Stimulated activated CD4-positive, alpha-beta T cell treated with anti-CD3 and anti-CD28 coated beads, TNF-alpha, amount 100 ng/mL, for 1 hour (primary cell): Measurements from ENCODE around the gene THRB.

Experiments
- DNase-seq, 3 donors: peaks; one replicate each; pipeline ENCODE4 v3.0.0-alpha.2; 2020; ENCODE audit warnings: low read depth in 3 of 3, low spot score in 1 of 3

THRB gene

DNA sequence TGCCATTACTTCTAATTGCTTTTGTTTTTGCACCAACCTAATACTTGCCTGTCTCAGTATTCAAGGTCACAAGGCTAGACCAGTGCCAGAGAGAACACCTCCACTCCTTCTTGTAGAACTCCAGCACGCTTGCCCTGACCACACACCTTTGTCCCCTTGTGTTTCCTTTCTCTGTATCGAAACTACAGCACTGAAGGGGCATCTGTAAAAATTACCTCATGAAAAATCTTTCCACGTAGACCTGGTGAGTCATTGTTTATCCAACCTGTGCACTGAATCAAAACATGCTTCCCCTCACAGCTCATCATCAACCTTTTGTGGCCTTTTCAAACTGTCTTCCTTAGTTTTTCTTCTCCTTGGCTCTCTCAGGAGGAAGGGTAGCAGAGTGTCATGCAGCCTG, 259.5 kb downstream of the THRB start:
- no peak for DNase-seq

DNA sequence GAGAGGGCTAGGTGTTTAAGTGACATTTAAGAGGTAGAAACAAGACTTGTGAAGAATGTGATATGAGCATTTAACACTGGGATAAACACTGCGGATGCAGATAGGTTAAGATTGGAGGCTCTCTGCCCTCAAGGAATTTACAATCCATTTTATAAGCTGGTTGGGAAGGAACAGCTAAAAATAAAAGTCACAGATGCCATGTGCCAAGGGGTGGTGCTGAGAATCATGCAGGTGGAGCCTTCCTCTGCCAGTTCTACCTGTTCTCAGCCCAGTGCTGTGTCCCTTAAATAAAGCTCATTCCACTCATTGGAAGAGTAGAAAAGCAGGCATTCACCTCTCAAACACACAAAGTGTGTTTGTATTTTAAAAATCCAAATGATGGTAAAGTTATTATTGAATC, 261.9 kb downstream of the THRB start:
- DNase-seq: no peak

DNA sequence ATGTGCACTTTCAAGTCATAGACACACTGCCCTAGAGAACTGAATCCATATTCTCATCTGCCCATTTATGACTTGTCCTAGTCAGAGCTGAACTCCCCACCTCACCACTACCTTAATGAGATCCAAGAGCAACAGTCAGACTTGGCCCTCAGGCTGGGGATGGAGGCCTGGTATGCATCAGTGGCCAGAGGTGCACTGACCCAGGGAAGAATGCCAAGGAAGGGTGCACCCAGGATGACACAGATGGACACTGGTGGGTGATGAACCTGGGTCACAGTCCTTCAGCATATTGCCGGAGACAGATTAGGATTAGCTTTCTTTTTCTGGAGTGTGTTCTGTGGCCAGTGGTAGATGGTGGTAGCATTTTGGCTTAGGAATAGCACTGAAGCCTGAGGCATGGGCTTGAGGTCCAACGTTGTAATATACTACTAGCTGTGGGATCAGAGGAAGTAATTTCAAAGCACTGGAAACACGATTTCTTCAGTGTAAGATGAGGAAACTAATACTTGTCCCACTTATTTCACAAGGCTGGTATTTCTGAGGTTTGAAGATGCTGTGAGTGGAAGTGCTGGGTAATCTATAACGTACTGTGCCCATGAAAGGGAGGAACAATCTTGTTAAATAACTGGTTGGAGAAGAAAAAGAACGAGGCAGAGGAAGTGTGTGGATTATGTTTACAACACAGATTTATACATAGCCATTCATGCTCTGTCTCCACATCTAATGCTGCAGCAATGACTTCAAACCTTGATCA, 265.0 kb downstream of the THRB start:
- DNase-seq: no peak

DNA sequence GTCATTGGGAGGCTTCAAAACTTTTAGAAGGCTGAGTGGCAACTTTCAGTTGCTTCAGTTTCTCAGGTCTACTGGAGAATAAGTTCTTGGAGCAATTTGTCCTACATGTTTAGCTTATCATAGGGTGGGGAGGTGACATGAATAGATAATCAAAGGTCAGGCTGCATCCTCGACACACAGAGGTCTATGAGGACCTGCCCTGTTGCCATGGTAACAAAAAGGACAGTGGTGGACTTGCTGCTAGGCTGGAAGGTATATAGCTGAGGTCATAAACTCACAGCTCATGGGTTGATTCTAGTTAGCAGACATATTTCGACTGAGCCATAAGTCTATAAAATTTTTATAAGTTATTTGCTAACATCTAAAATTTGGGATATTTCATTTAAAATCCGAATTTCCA, 267.0 kb downstream of the THRB start:
- no peak for DNase-seq

DNA sequence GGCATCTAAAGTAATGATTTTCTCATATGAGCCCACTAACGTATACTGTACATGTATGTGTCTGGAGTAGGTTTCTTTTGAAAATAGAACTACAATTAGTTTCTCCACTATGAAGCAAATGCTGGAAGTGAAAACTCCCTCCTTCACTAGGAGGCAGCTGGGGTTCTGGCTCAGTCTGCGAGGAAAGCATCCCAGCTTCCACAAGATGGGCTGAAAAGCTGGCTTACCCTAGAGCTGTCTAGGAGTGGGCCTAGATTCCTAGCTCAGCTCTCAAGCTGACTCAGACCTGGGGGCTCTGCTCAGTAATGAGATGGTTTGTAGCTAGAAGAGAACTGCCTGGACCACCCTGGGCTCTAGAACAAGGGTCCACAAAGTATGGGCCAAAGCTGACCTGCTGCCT, 268.3 kb downstream of the THRB start:
- DNase-seq: no peak

DNA sequence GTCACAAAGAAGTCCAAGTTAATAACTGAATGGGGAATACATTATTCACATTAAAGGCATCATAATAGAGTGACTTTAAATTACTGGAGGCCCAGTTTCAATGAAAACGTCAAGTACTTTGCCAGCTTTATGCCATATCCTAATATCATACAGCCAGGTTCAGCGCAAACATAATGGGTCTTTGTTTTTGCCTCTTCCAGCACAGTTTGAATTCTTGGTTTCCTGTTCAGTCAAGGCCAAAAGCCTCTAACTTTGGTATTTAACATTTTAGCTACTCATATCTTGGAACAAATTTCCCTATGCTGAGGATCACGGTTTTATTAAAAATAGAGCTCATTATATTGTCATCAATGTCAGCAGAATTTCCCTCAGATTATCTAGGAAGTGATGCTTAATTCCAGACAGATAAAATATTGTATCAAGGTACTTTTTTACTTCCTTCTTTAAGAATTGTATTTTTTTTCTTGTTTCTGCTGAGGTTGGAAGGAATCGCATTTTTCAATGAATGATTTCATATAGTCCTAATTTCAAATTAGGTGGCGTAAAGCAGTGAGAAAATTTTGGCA, 269.2 kb downstream of the THRB start:
- no peak for DNase-seq

DNA sequence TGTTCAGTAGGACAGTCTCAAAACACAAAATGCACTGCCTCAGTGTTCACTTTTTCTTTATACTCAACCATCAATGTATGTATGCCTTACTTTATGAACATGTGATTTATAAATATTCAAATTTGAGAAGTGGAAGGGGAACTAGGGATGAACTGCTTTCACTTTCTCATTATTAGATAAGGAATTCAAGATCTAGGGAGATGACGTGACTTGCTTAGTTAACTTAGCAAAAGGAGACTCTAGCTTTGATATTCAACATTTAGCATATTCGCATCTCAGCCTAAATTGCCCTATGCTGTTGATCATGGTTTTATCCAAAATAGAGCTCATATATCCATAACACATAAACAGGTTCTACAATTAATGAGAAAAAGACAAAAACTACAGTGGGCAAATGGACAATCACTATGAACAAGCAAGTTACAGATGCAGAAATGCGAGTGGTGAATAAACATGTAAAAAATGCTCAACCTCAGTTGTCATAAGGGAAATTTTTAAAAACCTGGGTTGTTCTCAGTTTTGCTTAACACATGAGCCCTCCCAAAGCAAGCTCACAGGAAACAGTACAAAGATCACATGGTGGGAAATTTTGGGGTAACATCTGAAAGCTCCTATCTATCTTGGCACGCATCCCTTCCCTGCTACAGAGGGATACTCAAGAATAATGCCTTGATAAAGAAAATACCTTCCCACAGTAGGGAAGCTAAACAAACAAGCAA, 269.8 kb downstream of the THRB start:
- DNase-seq: no peak

DNA sequence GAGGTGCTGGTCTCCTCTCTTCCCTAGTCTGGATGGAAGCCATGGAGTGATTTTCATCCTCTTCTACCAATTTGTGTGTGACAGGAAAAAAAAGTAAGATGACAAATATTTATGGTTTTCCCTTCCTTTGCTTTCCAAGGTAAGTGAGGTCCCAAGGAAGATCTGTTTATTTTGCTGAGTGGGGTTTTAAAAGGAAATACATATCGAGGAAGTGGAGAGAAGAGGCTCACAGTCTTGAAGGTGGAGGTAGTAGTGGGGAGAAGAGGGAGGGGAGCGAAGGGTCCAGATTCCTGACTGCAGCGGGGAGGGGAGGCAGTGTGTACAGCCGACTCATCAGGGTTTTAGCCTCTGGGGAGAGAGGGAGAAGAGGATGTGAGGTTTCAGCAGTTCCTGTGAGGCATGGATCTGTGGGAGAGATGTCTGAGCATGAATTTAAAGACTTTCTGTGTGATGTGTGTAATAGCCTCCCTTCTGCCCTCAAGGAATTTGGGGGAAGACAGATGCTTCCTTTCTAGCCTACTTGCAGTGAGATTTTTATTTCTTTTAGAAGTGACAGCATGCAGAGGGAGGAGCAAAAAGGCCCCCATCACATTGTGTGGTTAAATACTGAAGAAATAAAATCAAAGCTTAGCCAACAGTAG, 272.4 kb downstream of the THRB start:
- DNase-seq: no peak

DNA sequence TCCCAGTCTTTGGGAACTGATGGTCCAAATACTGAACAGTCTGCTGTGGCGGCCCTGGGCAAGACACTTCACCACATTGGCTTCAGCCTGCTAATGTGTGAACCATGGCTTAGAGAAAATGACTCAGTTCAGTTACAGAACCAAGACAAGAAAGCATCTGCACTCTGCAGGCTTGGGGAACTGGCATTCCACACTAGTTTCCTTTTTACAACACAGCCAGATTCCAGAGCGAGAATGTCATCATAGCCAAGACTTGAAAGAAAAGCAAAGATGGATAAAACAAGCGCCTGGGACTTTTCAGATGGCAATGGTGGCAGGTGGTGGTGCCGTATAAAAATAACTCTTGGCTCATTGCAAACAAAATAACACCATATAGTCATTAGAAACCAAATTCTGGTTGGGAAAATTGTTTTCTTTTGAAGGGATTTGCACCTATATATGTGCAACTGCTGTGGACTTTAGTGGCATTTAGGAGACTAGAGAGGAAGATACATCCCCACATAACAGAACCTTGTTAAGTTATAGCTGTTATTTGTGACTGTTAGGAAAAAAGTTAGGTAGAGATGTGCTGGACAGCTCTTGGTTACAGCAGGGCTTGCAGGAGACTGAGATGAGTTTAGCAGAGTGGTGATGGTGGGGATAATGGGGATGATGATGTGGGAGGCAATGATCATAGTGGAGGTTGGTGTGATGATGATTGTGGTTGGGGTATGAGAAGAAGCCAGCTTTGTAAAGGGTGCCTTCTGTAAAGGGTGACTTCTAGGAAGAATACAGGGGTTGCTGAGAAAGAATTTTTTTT, 273.6 kb downstream of the THRB start:
- no peak for DNase-seq

DNA sequence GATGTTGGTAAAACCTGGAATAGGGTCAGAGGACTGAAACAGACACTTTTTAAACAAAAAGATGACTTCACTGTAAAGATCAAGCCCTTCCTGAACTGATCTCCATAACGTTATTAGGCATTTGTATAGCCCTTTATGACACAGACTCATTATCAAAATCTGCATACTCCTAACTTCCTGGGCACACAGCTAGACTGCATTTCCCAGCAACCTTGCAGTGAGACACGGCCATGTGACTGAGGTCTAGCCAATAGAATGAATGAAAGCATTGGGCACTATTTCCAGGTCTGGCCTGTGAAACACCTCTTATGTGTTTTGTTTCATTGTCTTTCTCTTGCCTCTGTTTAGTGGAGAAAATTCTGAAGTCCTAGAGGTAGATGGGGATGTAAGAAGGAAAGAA, 279.1 kb downstream of the THRB start:
- DNase-seq: no peak

DNA sequence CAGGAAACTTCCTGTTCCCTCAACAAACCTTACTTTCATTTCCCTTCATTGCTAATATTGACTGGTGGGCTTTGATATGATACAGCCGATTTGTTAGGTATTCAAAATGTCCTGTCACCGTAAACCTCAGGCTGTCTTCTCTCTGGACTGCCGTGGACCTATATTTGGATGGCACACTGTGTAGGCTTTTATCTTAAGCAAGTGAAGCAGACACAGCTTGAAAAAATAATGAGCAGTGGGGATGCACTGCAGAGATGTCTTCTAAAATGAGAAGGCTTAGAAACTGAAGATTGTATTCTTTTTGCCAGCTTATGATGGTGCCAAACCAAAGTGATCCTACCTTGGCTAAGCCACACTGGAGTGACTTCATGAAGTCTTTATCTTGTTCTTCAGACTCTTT, 283.3 kb downstream of the THRB start:
- DNase-seq: no peak

DNA sequence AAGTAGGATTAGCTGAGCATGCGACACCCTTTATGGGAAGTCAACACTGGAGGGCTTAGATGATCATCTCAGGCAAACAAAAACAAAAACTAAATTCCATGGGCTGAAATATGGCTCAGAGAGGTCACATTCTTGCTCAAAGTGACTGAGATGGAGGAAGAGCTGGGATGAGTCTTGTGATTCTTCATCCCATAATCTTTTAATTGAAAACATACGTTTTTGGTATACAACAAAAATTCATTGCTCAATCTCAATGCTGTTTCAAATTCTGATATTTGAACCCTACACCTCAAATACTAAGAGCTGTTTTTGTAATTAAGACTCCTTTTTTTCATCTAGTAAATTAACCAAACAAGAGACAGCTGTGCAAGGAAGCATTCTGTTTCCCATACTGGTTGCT, 292.6 kb downstream of the THRB start:
- no peak for DNase-seq

DNA sequence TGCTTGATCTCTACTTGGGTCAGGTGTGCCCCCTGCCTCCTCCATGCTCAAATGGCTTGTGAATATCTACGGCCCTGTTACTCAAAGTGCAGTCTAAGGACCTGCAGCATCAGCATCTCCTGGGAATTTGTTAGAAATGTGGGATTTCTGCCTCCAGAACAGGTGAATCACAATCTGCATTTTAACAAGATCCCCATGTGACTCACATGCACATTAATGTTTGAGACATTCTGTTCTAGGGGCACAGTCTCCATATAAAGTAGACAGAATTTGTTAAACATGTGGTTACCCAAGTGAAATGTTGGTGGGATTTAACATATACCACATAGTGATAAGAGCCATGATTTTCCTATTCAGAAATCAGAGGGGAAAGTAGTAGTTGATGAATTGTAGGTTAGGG, 293.3 kb downstream of the THRB start:
- DNase-seq: no peak

DNA sequence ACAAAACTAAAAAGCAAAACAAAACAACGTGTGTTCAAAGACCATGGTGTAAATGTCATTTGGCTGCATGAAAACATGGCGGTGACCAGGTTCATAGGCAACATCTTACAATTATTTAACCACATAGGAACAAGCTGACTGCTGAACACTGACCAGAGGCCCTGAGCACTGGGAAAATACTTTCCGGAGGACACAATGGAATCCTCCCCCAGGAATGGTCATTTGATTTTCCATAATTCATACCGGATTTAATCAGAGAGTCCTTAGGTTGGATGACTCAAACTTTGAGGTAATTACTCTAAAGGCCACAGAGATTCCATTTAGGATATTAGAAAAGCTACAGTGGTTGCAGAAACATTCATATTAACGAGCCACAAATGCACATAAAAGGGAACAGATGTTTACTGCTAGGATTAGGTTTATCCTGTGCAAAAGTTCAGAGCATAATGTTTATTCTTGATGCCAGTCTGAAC, 294.8 kb downstream of the THRB start:
- DNase-seq: no peak

DNA sequence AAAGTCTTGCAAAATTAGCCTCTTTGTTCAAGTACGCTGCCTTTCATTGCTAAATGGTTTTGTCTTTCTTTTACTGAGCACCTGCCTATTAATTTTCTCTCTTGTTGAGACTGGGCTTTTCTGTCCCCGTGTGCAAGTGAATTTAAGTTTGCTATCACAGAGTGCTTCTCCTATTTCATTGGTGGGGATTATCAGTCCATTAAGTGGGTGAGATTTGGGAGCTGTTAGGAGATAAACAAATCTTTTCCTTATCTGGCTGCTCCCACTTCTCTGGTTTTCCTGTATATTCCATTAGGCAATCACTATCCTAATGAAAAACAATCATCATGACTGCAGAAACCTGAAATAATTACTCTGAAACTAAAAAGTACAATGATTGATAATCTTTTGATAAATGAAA, 295.4 kb downstream of the THRB start:
- DNase-seq: no peak

DNA sequence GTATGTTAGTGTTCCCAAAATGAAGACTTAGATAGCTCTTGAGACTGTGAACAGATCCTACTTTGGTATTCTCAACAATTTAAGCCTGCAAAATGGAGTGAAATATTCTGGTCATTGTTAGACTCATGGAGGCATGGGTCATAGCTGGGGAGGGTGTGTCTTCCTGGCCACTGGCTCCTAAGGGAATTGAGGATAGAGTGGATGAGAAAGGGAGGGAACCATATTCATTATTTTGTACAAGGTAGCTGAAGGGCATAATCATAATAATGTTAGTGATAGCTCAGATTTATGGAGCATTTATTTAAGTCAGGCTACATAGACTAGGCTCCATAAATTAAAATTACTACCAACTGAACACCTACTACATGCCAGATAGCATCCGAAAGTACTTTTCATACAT, 295.9 kb downstream of the THRB start:
- no peak for DNase-seq

DNA sequence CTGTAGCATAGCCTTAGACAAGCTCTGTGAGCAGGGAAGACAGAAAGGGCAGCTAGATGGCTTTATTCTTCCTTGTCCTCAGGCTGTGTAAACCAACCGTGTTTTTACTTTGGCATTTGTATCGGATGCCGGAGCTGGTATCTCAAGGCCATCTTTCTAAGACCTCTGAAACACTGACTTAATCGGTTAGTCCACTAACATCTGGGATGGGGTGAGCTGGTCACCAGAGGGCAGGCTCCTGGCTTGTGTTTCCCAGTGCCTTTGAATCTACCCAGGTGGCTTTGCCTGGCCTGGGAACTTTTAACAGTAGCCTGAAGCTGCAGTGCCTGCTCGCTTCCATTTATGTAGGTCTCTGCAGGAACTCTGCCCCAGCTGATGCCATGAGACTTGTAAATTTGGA, 296.8 kb downstream of the THRB start:
- DNase-seq: no peak

DNA sequence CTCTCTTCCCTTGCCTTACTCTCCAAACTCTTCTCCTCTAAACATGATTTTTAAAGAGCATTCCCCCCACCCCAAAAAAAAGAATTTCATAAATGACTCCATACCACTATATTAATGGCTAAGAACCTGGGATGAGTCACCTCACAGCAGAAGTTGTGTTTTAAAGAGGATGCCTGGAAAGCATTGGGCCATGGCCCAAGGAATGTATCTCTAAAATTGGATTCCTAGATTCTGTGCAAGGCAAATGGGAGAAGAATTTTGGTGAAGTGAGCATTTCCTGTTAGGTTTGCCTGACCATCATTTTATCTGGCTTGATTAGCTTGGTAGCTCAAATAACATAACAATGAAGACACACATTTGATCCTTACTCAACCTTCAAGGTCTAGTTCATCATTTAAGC, 298.1 kb downstream of the THRB start:
- DNase-seq: no peak

DNA sequence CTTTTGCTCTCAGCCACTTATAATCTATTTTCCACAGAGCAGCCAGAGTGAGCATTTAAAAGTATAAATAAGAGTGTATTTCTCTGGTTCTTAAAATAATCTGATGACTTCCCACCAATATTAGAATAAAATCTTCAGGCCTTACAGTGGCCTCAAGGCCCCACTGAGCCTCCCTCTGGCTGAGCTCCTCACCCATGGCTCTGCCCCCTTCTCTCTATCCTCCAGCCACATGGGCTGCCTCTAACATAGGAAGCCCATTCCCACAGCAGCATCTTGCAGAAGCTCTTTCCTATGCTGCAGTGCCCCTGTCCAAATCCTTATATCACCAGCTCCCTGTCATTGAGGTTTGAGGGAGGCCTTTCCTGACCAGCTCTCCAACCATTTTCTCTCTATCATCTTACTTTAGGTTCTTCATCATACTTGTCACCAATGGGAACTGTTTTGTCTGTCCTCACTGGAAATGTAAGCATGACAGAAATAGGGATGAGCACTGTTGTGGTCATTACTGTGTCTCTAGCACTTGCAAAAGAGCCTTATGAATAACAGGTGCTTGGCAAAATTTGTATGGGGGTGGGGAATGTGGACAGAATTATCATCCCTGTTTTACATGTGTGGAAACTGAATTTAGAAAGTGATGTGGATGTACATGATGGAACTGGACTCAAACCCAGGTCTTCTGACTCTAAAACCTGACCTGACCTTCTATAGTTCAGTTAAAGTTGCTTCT, 299.0 kb downstream of the THRB start:
- no peak for DNase-seq

DNA sequence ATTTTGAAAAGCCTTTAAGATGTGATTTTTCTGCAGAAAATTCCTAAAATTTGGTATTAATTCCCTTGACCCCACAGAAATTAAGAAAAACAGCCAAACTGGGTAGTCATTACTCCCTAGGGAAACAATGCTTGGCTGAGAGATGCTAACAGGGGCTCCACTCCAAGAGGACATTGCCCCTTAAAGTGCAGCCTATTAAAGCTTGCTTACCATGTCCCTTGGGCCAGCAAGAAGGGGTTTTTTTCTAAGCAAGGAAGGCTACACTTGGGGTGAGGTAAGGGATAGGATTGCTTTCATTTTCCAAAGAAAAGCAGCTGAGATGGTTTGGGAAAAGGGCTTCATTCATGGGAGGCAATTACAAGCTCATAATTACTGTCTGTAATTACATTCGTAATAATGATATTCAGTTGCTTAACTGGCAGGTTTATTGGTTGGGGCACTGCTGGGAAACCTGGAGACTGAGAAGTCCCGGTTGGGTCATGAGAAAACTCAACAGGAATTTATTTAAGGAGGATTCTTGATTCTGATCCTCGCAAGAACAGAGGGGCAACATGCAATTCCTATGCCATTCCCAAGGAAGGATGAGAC, 302.1 kb downstream of the THRB start:
- no peak for DNase-seq
